GM18870 (cell line): ENCODE results near the gene RPS5.
A peak's percentile ranks its signal among the peaks of the same experiment; 100 is the strongest.
"Not testable (repeated sequence)": the region's sequence is repeated elsewhere in the genome, so short reads cannot be mapped to it uniquely, and the experiment has no call there.

ENCODE experiments used
- ATAC-seq: cut with Tn5 transposase; IDR thresholded peaks from one replicate; pipeline ENCODE4 v1.9.1; 2021; ENCODE audit warnings: moderate library complexity; ENCODE audit not compliant: unreplicated experiment

RPS5 gene

DNA sequence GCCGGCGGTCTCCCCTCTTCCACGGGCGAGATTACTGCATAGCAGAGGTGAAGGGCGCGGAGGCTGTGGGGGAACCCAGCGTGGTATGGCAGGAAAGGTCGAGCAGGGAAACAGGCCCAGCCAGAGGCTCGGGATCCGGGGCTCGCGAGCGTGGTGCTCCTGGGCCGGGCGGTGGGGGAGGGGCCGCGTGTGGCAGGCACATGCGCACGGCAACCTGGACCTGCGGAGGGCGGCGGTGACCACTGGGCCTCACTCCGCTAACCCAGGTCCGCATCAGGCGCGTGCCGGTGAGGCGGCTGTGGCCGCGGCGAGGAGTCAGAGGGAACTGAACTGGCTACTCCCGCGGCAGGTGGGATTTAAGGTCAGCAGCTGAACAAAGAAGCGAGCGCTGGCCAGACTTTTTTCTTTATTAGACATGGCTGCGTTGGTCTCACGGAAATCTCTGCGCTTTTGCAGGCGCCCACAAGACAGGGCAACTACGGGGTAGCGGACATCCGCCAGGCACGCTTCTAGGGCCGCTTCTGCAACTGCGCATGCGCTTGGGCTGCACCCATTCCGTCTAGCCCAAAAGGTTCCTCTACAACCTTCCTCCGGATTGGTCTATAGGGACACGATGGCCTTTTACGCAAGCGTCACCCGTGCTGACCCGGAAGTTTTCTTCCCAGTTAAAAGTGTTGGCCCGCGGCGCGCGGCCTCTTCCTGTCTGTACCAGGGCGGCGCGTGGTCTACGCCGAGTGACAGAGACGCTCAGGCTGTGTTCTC, at the start of gene RPS5:
Gene RPS5, plus strand, starts transcription at position 694 of the 762 bp plus-strand sequence. CDS start 869 bp downstream, outside the sequence.
- ATAC-seq, result peak; percentile 82

DNA sequence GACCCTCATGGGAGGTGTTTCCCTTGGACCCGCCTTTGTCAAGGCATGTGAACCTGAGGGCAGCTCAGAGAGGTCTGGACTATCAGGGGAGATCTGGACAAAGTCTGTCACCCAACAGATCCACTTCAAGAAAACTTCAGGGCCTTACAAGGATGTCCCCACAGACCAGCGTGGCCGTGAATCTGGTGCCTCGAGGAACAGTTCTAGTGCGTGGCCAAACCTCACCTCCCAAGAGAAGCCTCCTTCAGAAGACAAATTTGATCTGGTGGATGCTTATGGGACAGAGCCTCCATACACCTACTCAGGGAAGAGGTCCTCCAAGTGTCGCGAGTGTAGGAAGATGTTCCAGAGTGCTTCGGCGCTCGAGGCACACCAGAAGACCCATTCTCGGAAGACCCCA, 48.7 kb upstream of the RPS5 start:
- ATAC-seq, result no peak

GRCh38 chr19:58338825-58339558, 48.1 kb upstream of the RPS5 start:
- no peak for ATAC-seq

DNA sequence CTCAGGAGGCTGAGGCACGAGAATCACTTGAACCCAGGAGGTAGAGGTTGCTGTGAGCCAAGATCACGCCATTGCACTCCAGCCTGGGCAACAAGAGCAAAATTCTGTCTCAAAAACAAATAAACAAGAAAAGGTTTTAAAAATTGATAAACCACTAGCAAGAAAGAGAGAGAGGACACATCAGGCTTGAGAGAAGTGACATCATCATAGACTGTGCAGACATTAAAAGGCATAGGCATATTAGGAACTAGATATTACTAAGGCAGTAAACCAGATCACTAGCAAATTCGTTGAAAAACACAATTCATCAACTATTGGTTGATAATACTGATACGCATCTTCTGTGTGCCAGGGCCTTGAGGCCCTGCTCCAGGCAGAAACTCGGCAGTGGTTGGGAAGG, 41.5 kb upstream of the RPS5 start:
- ATAC-seq, result no peak

GRCh38 chr19:58346961-58347929, 39.8 kb upstream of the RPS5 start:
- peak; percentile 63 for ATAC-seq

- ATAC-seq, result not testable (repeated sequence)
Measured at GRCh38 chr19:58348080-58348479, 39.0 kb upstream of the RPS5 start.

DNA sequence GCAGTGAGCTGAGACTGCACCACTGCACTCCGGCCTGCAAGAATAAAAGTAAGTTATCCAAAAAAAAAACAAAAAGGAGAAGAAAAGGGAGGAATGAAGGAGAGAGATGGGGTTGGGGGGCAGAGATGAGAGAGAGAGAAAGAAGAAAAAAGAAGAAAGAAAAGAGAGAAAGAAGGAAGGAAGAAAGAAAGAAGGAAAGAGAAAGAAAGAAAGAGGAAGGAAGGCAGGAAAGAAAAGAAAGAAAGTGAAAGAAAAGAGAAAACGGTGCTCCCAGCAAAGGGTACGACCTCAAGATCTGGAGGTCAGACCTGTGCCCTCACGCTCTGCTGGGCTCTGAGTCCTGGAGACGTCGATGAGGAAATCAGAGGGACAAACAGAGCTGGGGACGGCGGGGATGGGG, 37.5 kb upstream of the RPS5 start:
- no peak for ATAC-seq

GRCh38 chr19:58350001-58350861, 36.8 kb upstream of the RPS5 start:
- ATAC-seq, result no peak

- ATAC-seq, result no peak
Measured at GRCh38 chr19:58350871-58351557, 36.1 kb upstream of the RPS5 start.

- no peak for ATAC-seq
Measured at GRCh38 chr19:58351558-58351878, 35.6 kb upstream of the RPS5 start.

GRCh38 chr19:58351990-58352755, 34.9 kb upstream of the RPS5 start:
- ATAC-seq, result no peak

DNA sequence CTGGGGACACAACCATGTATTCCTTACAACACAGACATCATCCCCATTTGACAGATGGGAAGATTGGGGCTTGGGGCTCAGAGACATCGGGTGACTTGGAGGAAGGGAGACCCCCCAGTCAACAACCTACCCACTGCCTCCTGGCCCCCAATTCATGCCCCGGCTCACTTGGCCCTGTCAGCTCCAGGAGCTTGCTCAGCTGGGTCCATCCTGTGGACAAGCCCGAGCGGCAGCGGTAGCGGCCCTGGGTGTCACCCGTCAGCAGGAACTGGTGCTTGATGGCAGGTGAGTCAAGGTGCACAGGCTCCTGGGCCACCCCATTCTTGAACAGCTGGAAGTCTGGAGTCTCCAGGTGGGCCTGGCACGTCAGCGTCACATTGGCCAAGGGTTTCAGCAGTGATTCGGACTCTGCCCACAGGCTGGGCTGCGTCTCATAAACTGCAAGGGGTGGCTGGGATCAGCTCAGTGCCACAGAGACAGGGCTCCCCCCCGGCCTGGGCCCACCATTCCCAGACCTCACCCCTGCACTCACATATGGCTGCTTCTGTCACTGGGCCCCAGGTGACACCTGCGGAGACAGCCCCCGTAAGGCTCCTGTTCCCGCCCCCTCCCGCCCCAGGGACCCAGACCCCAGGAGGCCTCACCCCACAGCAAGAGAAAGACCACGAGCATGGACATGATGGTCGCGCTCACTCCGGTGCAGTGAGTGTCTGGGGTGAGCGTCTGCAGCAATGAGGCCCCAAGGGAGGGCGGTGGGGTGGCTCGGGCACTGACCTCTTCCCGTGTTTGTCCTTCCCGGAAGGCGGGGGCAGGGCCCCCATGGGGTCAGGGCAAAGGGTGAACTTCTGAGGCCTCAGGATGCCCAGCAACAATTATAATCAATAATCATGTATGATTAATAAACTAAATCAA, 34.1 kb upstream of the RPS5 start, which contains the start of gene A1BG:
Gene A1BG, minus strand, starts transcription at position 733 of the 912 bp plus-strand sequence. Its CDS starts 55 bp downstream, at position 678.
- no peak for ATAC-seq

- ATAC-seq, result no peak
Measured at GRCh38 chr19:58353717-58354477, 33.2 kb upstream of the RPS5 start.

GRCh38 chr19:58354478-58355030, 32.5 kb upstream of the RPS5 start:
- ATAC-seq, result no peak

- ATAC-seq, result no peak
Measured at GRCh38 chr19:58355215-58355796, 31.8 kb upstream of the RPS5 start.
